Lower lobe of right lung (tissue), 2 donors: ENCODE data around the gene GPSM3. TPM values are rescaled to one million over a fixed set of nuclear protein-coding genes. Genes with fewer than 3 reads are reported as not detected.
"Not testable (repeated sequence)": the region's sequence is repeated elsewhere in the genome, so short reads cannot be mapped to it uniquely, and the experiment has no call there.

Experiments used
- ATAC-seq, 2 donors: fragments of 200-7000 bp; cut with Tn5 transposase; one replicate each; pipeline ENCODE4 v1.9.1; 2020 to 2022; ENCODE audit warnings: mild to moderate bottlenecking in 2 of 2, moderate library complexity in 2 of 2
- DNase-seq: peaks from one replicate; pipeline ENCODE4 v3.0.0-alpha.2; 2020
- H3K27ac ChIP-seq: fragments of 200-600 bp; one replicate; pipeline ENCODE4 v1.8.0; 2022
- H3K27me3 ChIP-seq: fragments of 200-600 bp; one replicate; pipeline ENCODE4 v1.8.0; 2022; ENCODE audit warnings: low read depth
- H3K36me3 ChIP-seq: fragments of 200-600 bp; one replicate; pipeline ENCODE4 v1.8.0; 2022; ENCODE audit warnings: mild to moderate bottlenecking
- H3K4me1 ChIP-seq: fragments of 200-600 bp; one replicate; pipeline ENCODE4 v1.8.0; 2022
- H3K4me3 ChIP-seq: fragments of 200-600 bp; one replicate; pipeline ENCODE4 v1.8.0; 2022; ENCODE audit warnings: mild to moderate bottlenecking
- H3K9me3 ChIP-seq: fragments of 200-600 bp; one replicate; pipeline ENCODE4 v1.8.0; 2022
- CTCF ChIP-seq: fragments of 200-600 bp; IDR thresholded peaks from one replicate; pipeline ENCODE4 v1.8.0; 2022; ENCODE audit warnings: antibody characterized with exemption, mild to moderate bottlenecking
- intact Hi-C: fragments of 100-400 bp; cut with DNase I; formaldehyde crosslinking; loops from one replicate; pipeline ENCODE4 v1.11.0; 2022
- total RNA-seq: library from RNA; stranded (reverse); fragmentation: NEBNext Ultra II Directional; extraction: Animal tissue kit (Norgen Biotek cat#: 25700); gene quantifications from one replicate; pipeline ENCODE4 v1.2.1, GENCODE V29; 2021
- donor health status: DM: no; HTN: yes; CAD: no; lungs with severe emphysema.

The GPSM3 gene
- total RNA-seq, 1 donor from 2014 or later, result 76.2 TPM

GRCh38 chr6:32189069-32189741 lies 3.2 kb downstream of the GPSM3 start:
- intact Hi-C loops, result no loop called here
- DNase-seq, result no peak
- no peak for TF ChIP-seq CTCF
- ATAC-seq, result peak; percentile 0 to 2
- no peaks in the 10 kb centered on the region for H3K27me3 ChIP-seq
- H3K36me3 ChIP-seq, result peaks cover 26% of the 10 kb centered on the region
- peak overlapping the region; percentile 91 for H3K27ac ChIP-seq
- H3K4me3 ChIP-seq, result peak overlapping the region; percentile 76
- peaks cover 65% of the 10 kb centered on the region for H3K4me1 ChIP-seq
- no peaks in the 10 kb centered on the region for H3K9me3 ChIP-seq

- no peak for TF ChIP-seq CTCF
- Histone ChIP-seq H3K36me3 (peaks cover 27% of the 10 kb centered on the region), H3K9me3 (no peaks in the 10 kb centered on the region), H3K4me3 (peak overlapping the region; percentile 76), H3K27ac (peak overlapping the region; percentile 91), H3K4me1 (peaks cover 65% of the 10 kb centered on the region), H3K27me3 (no peaks in the 10 kb centered on the region)
- no peak for DNase-seq
- no peak for ATAC-seq
- intact Hi-C loops, result no loop called here
These were observed 3.9 kb downstream of the GPSM3 start for GRCh38 chr6:32188381-32189068.

GRCh38 chr6:32187725-32188380 lies 4.6 kb downstream of the GPSM3 start:
- H3K27me3 ChIP-seq, DNase-seq, ATAC-seq, intact Hi-C loops, H3K9me3 ChIP-seq: not testable (repeated sequence)
- H3K4me1 ChIP-seq, result peaks cover 62% of the 10 kb centered on the region
- H3K27ac ChIP-seq, result peak overlapping the region; percentile 91
- peaks cover 32% of the 10 kb centered on the region for H3K36me3 ChIP-seq
- peak overlapping the region; percentile 76 for H3K4me3 ChIP-seq

- DNase-seq, result no peak
- Histone ChIP-seq H3K27me3 (no peaks in the 10 kb centered on the region), H3K4me3 (no peak overlapping the region)
These were observed 5.3 kb downstream of the GPSM3 start for GRCh38 chr6:32187009-32187709.

DNA sequence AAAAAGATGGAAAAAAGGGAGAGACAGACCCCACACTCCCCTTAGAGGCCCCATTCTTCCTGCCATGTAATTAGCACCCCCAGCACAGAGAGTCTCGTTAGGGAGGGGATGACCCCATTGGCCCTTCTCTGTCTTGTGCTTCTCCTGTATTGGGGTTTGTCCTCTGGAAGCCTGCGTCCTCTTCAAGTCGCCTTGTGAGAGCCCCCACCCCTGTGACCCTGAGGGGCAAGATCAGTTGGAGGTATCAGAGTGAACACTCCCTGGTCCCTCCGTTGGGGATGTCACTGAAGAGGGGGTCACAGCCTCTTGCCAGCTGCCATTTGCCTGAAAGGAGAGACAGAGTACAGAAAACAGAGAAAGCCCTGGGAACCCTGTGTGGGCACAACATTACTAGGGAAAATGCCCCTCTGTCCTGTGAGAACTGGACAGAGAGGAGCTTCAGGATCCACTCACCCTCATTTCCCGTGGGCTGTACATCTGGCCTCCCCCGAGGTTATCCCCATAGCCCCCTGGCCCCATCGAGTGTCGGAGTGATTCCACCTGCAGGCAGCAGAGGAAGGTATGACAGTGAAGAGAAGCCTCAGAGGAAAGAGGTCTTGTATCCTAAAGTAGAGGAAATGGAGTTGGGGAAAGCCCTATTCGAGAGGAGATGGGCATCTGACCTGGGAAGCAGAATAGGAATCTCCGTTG lies 6.1 kb downstream of the GPSM3 start:
- H3K36me3 ChIP-seq, result peaks cover 41% of the 10 kb centered on the region
- H3K4me1 ChIP-seq, result peaks cover 52% of the 10 kb centered on the region
- ATAC-seq, H3K4me3 ChIP-seq, H3K27me3 ChIP-seq, H3K9me3 ChIP-seq, DNase-seq, intact Hi-C loops: not testable (repeated sequence)
- peak overlapping the region; percentile 64 for H3K27ac ChIP-seq

More at GRCh38 chr6:32187009-32187709, 5.3 kb downstream of the GPSM3 start:
- Histone ChIP-seq H3K9me3 (no peaks in the 10 kb centered on the region), H3K4me1 (peaks cover 55% of the 10 kb centered on the region), H3K27ac (peak overlapping the region; percentile 91), H3K36me3 (peaks cover 38% of the 10 kb centered on the region)
- intact Hi-C loops, result no loop called here
- no peak for TF ChIP-seq CTCF
- no peak for ATAC-seq

GRCh38 chr6:32185681-32186131 lies 6.7 kb downstream of the GPSM3 start:
- H3K27me3 ChIP-seq, intact Hi-C loops, H3K4me3 ChIP-seq, H3K9me3 ChIP-seq: not testable (repeated sequence)
- Histone ChIP-seq H3K36me3 (peaks cover 47% of the 10 kb centered on the region), H3K27ac (peak overlapping the region; percentile 74), H3K4me1 (peaks cover 46% of the 10 kb centered on the region)
- ATAC-seq, result peak; percentile 75 to 79
- peak; percentile 86 for DNase-seq
